ENCODE data around the gene HELLS.
"Not testable (repeated sequence)": the region's sequence is repeated elsewhere in the genome, so short reads cannot be mapped to it uniquely, and the experiment has no call there.

The HELLS gene

GRCh38 chr10:94545391-94546048, at the start of gene HELLS:
Gene HELLS, plus strand, starts transcription at chr10:94545788. Its CDS starts 134 bp downstream, at chr10:94545922.
- peak; percentile 90 for DNase-seq (ENCODE audit: low spot score)

GRCh38 chr10:94496010-94496409, 49.6 kb upstream of the HELLS start:
- no peak for DNase-seq (ENCODE audit: low spot score)

GRCh38 chr10:94496646-94497045, 48.9 kb upstream of the HELLS start:
- DNase-seq (ENCODE audit: low spot score): no peak

- DNase-seq (ENCODE audit: low spot score): no peak
Measured at GRCh38 chr10:94500063-94500462, 45.5 kb upstream of the HELLS start.

GRCh38 chr10:94521276-94522250, 24.0 kb upstream of the HELLS start:
- DNase-seq (ENCODE audit: low spot score): no peak

- DNase-seq (ENCODE audit: low spot score): no peak
Measured at GRCh38 chr10:94524146-94524545, 21.4 kb upstream of the HELLS start.

- DNase-seq (ENCODE audit: low spot score): no peak
Measured at GRCh38 chr10:94524711-94525110, 20.9 kb upstream of the HELLS start.

GRCh38 chr10:94531550-94531949, 14.0 kb upstream of the HELLS start:
- not testable (repeated sequence) for DNase-seq (ENCODE audit: low spot score)

GRCh38 chr10:94533027-94533426, 12.6 kb upstream of the HELLS start:
- no peak for DNase-seq (ENCODE audit: low spot score)

- DNase-seq (ENCODE audit: low spot score): not testable (repeated sequence)
Measured at GRCh38 chr10:94542282-94542681, 3.3 kb upstream of the HELLS start.

GRCh38 chr10:94546049-94546900, 687 bp downstream of the HELLS start:
- peak; percentile 58 for DNase-seq (ENCODE audit: low spot score)

- DNase-seq (ENCODE audit: low spot score): peak; percentile 55
Measured at GRCh38 chr10:94546901-94547185, 1.3 kb downstream of the HELLS start.

GRCh38 chr10:94549221-94549620, 3.6 kb downstream of the HELLS start:
- no peak for DNase-seq (ENCODE audit: low spot score)

GRCh38 chr10:94567714-94568307, 22.2 kb downstream of the HELLS start:
- not testable (repeated sequence) for DNase-seq (ENCODE audit: low spot score)

- DNase-seq (ENCODE audit: low spot score): no peak
Measured at GRCh38 chr10:94571081-94571480, 25.5 kb downstream of the HELLS start.

GRCh38 chr10:94571528-94571927, 25.9 kb downstream of the HELLS start:
- DNase-seq (ENCODE audit: low spot score): no peak

GRCh38 chr10:94578790-94579189, 33.2 kb downstream of the HELLS start:
- no peak for DNase-seq (ENCODE audit: low spot score)

- DNase-seq (ENCODE audit: low spot score): no peak
Measured at GRCh38 chr10:94583124-94583523, 37.5 kb downstream of the HELLS start.

GRCh38 chr10:94591461-94592205, 46.0 kb downstream of the HELLS start:
- no peak for DNase-seq (ENCODE audit: low spot score)

GRCh38 chr10:94602729-94603515, 57.3 kb downstream of the HELLS start:
- no peak for DNase-seq (ENCODE audit: low spot score)
